Keratinocyte (primary cell): Measurements from ENCODE around the gene PXDC1. TPM values are rescaled to one million over a fixed set of nuclear protein-coding genes. Genes with fewer than 3 reads are reported as not detected.

Experiments
- DNase-seq: peaks from one replicate; pipeline ENCODE4 v3.0.0-alpha.2; 2011; ENCODE audit warnings: low read depth, missing footprints, low spot score
- FAIRE-seq: peaks from 2 replicates; lab custom pipeline; 2011; peaks lifted over from hg19 to GRCh38; lab: Jason Lieb, UNC
- H2AFZ ChIP-seq: 2 replicates; pipeline ENCODE4 v1.6.0; 2012; ENCODE audit warnings: low read length, control low read depth, inconsistent platforms; ENCODE audit not compliant: control insufficient read depth
- H3K27ac ChIP-seq: 2 replicates; pipeline ENCODE4 v1.5.1; 2011; ENCODE audit warnings: low read length; ENCODE audit not compliant: control insufficient read depth, insufficient read depth
- H3K27me3 ChIP-seq: 3 replicates; pipeline ENCODE4 v1.6.0; 2011; ENCODE audit warnings: low read length; ENCODE audit not compliant: control insufficient read depth, insufficient read depth; ENCODE audit errors: extremely low read depth
- H3K36me3 ChIP-seq, 2 experiments: 2 replicates in 1 of 2; 3 replicates in 1 of 2; pipeline ENCODE4 v1.5.1; 2011; ENCODE audit warnings: low read length in 2 of 2, mild to moderate bottlenecking in 1 of 2; ENCODE audit not compliant: control insufficient read depth in 2 of 2, insufficient read depth in 2 of 2; ENCODE audit errors: extremely low read depth in 1 of 2
- H3K4me1 ChIP-seq: 3 replicates; pipeline ENCODE4 v1.5.1; 2011; ENCODE audit warnings: low read length; ENCODE audit not compliant: control insufficient read depth, insufficient read depth; ENCODE audit errors: extremely low read depth
- H3K4me2 ChIP-seq: 3 replicates; pipeline ENCODE4 v1.6.0; 2011; ENCODE audit warnings: low read depth, low read length; ENCODE audit not compliant: control insufficient read depth, insufficient read depth; ENCODE audit errors: extremely low read depth
- H3K4me3 ChIP-seq, 3 experiments: fragments of 200-600 bp in 1 of 3; sonication (generic) in 1 of 3; 2 replicates in 2 of 3; 3 replicates in 1 of 3; pipeline ENCODE4 v1.5.1; 2011 to 2016; ENCODE audit warnings: low read length in 3 of 3, mild to moderate bottlenecking in 3 of 3, control low read depth in 2 of 3, inconsistent platforms in 1 of 3, low read depth in 1 of 3, mixed read lengths in 1 of 3, mixed run types in 1 of 3, moderate library complexity in 1 of 3; ENCODE audit not compliant: control insufficient read depth in 2 of 3, insufficient read depth in 2 of 3; ENCODE audit errors: extremely low read depth in 1 of 3
- H3K79me2 ChIP-seq: 2 replicates; pipeline ENCODE4 v1.6.0; 2012; ENCODE audit warnings: low read length; ENCODE audit not compliant: control insufficient read depth, insufficient read depth
- H3K9ac ChIP-seq: 3 replicates; pipeline ENCODE4 v1.6.0; 2011; ENCODE audit warnings: low read length; ENCODE audit not compliant: control insufficient read depth, insufficient read depth; ENCODE audit errors: extremely low read depth
- H3K9me1 ChIP-seq: 3 replicates; pipeline ENCODE4 v1.6.0; 2011; ENCODE audit warnings: low read length; ENCODE audit not compliant: control insufficient read depth, insufficient read depth; ENCODE audit errors: extremely low read depth
- H3K9me3 ChIP-seq: 2 replicates; pipeline ENCODE4 v1.5.1; 2012; ENCODE audit warnings: low read depth, low read length; ENCODE audit not compliant: control insufficient read depth
- H4K20me1 ChIP-seq: 3 replicates; pipeline ENCODE4 v1.6.0; 2011; ENCODE audit warnings: low read length; ENCODE audit not compliant: control insufficient read depth, insufficient read depth; ENCODE audit errors: extremely low read depth
- CTCF ChIP-seq, 3 experiments: IDR thresholded peaks in 1 of 3; conservative IDR thresholded peaks in 1 of 3; optimal IDR thresholded peaks in 1 of 3; 2 replicates in 2 of 3; 3 replicates in 1 of 3; pipeline versions ENCODE3 to v1.5.1; 2011; ENCODE audit warnings: low read length in 3 of 3, mild to moderate bottlenecking in 3 of 3, moderate library complexity in 2 of 3, control low read depth in 1 of 3, inconsistent platforms in 1 of 3; ENCODE audit not compliant: insufficient read depth in 2 of 3; ENCODE audit errors: extremely low read depth in 1 of 3
- EZH2 ChIP-seq: IDR thresholded peaks from one replicate; pipeline ENCODE4 v1.6.1; 2012; ENCODE audit warnings: inconsistent platforms, mild to moderate bottlenecking, low read length, moderate library complexity
- dilution Hi-C: fragments of 300-500 bp; cut with MboI; formaldehyde crosslinking; loops from one replicate; pipeline ENCODE4 v1.7.0; 2020; ENCODE audit warnings: low sequenced_read_pairs; ENCODE audit not compliant: extremely low pct_ligation_motif_present
- polyA plus RNA-seq, 5 experiments: library from polyadenylated mRNA; depleted of rRNA in 3 of 5; stranded (reverse) in 3 of 5; stranded (forward) in 1 of 5; unstranded in 1 of 5; fragments of >200 nt; gene quantifications; 1 replicate in 1 of 5; 2 replicates in 3 of 5; 3 replicates in 1 of 5; pipeline versions ENCODE4 v1.2.1 to v1.2.3, GENCODE V29; 2011 to 2012; ENCODE audit warnings: missing spikeins in 2 of 5, low read depth in 1 of 5, low replicate concordance in 1 of 5

PXDC1 gene
- polyA plus RNA-seq, 1 donor (not counting 4 experiments of a cell fraction or from before 2014, with no cell fraction given): 17.1 TPM

- H3K9me1 ChIP-seq: no peaks in the 10 kb centered on the region
- no peak overlapping the region for H3K4me3 ChIP-seq
- no peak for DNase-seq
- TF ChIP-seq EZH2: no peak
- no peak for TF ChIP-seq CTCF (optimal IDR thresholded peaks at IDR 0.05 in 1 of 3, IDR thresholded peaks at IDR 0.05 in 1 of 3, conservative IDR thresholded peaks at IDR 0.05 in 1 of 3; ENCODE audit: extremely low read depth in 1 of 3, insufficient read depth in 2 of 3, low read length in 3 of 3)
- H4K20me1 ChIP-seq: no peaks in the 10 kb centered on the region
- no peak overlapping the region for H3K27ac ChIP-seq
- H3K4me1 ChIP-seq: no peaks in the 10 kb centered on the region
- FAIRE-seq: no peak
- H3K9ac ChIP-seq: no peak overlapping the region
- H3K4me2 ChIP-seq: no peak overlapping the region
- no peaks in the 10 kb centered on the region for H3K27me3 ChIP-seq
- dilution Hi-C loops: loop anchor here (25.0 kb wide), 1 partner anchor 302 kb away; no protein-coding TSS in a partner anchor
- peaks cover 0 to 2% of the 10 kb centered on the region in 2 experiments for H3K36me3 ChIP-seq
- peaks cover 4% of the 10 kb centered on the region for H3K9me3 ChIP-seq
- no peak overlapping the region for H2AFZ ChIP-seq
- H3K79me2 ChIP-seq: no peaks in the 10 kb centered on the region
These were observed 37.4 kb downstream of the PXDC1 start for GRCh38 chr6:3714111-3714510.

DNA sequence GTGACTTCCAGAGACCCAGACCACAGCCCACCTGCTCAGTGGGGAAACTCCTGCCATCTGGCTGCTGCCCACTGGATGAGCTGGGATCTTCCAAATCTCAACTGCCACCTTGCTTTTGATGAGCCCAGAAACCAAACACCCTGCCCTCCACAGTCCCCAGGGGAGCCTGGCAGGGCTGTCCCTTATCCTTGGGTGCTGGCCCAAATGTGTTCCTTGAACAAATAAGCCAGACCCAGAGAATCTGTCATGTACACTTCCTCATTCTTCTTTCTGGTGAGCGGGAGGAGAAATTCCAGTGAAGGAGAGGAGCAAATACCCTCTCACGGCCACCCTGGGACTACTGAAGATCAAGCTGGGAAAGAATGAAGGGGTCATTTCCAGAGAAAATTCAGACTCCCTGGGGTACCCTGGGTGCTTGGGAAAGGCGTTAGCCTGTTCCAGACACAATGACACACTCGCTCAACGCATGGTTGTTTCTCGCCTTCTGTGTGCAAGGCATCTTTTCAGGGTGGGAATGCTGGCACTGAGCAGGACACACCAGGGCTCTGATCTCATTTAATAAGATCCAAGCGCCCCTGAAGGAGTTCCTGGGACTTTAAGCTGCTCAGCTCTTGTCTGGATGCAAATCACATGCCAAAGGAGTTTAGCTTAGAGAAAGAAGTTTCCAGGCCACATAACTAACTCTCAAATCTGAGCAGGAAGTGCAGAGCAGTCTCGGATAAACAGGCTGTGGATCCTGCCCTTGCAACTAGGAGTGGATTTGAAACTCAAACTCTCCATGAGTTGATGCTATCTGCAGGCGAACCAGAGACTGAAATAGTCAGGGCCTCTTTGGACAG lies 38.5 kb downstream of the PXDC1 start:
- Histone ChIP-seq H3K9me3 (peaks cover 4% of the 10 kb centered on the region), H3K27ac (no peak overlapping the region), H3K4me3 (no peak overlapping the region), H3K9me1 (no peaks in the 10 kb centered on the region), H3K4me1 (no peaks in the 10 kb centered on the region), H2AFZ (no peak overlapping the region), H3K36me3 (peaks cover 0 to 1% of the 10 kb centered on the region in 2 experiments), H3K79me2 (no peaks in the 10 kb centered on the region), H3K4me2 (no peak overlapping the region), H3K27me3 (no peaks in the 10 kb centered on the region), H4K20me1 (no peaks in the 10 kb centered on the region), H3K9ac (no peak overlapping the region)
- FAIRE-seq (no peak), DNase-seq (no peak)
- no peak for TF ChIP-seq CTCF (optimal IDR thresholded peaks at IDR 0.05 in 1 of 3, IDR thresholded peaks at IDR 0.05 in 1 of 3, conservative IDR thresholded peaks at IDR 0.05 in 1 of 3; ENCODE audit: extremely low read depth in 1 of 3, insufficient read depth in 2 of 3, low read length in 3 of 3)
- no peak for TF ChIP-seq EZH2
- dilution Hi-C loops: loop anchor here (25.0 kb wide), 1 partner anchor 301 kb away; no protein-coding TSS in a partner anchor
